B cell (primary cell): ENCODE measurements around the gene C20orf144. TPM values are rescaled to one million over a fixed set of nuclear protein-coding genes. Genes with fewer than 3 reads are reported as not detected.

Source experiments
- ATAC-seq: fragments of 200-7000 bp; cut with Tn5 transposase; one replicate; pipeline ENCODE4 v1.10.0; 2021; ENCODE audit warnings: low read depth, mild to moderate bottlenecking, moderate number of reproducible peaks, moderate library complexity
- CTCF ChIA-PET: fragments of 350-600 bp; sonication (Branson Sonifier 250); formaldehyde crosslinking; loops from one replicate; lab custom pipeline; 2021; ENCODE audit warnings: antibody characterized with exemption, inconsistent platforms; lab: Charles Lee
- POLR2A ChIA-PET: fragments of 350-600 bp; sonication (Branson Sonifier 250); formaldehyde crosslinking; loops from one replicate; lab custom pipeline; 2021; ENCODE audit warnings: antibody characterized with exemption; lab: Charles Lee
- DNase-seq: peaks from one replicate; pipeline ENCODE4 v3.0.0; 2013
- H2AFZ ChIP-seq: 2 replicates; pipeline ENCODE4 v1.6.1; 2012; ENCODE audit warnings: mild to moderate bottlenecking, low read depth, low read length; ENCODE audit not compliant: insufficient read depth, poor library complexity, severe bottlenecking
- H3K27ac ChIP-seq, 2 donors: 1 replicate in 1 of 2; 2 replicates in 1 of 2; pipeline ENCODE4 v1.5.1; 2012 to 2013; ENCODE audit warnings: low read length in 2 of 2, mild to moderate bottlenecking in 2 of 2, moderate library complexity in 1 of 2
- H3K27me3 ChIP-seq, 4 experiments: fragments of 200-600 bp in 1 of 4; sonication (generic) in 1 of 4; replicated peaks in 1 of 4; 1 replicate in 2 of 4; 2 replicates in 2 of 4; pipeline versions ENCODE4 v1.6.1 to v1.7.0; 2013 to 2016; ENCODE audit warnings: low read length in 3 of 4, mild to moderate bottlenecking in 2 of 4, mixed read lengths in 1 of 4, moderate library complexity in 1 of 4; ENCODE audit not compliant: insufficient read depth in 4 of 4, control insufficient read depth in 3 of 4; ENCODE audit errors: control extremely low read depth in 1 of 4
- H3K36me3 ChIP-seq, 2 experiments: replicated peaks in 1 of 2; 1 replicate in 1 of 2; 2 replicates in 1 of 2; pipeline versions ENCODE4 v1.6.1 to v1.7.1; 2013; ENCODE audit warnings: low read length in 1 of 2; ENCODE audit not compliant: insufficient read depth in 2 of 2, control insufficient read depth in 1 of 2; ENCODE audit errors: control extremely low read depth in 1 of 2, extremely low read depth in 1 of 2
- H3K4me1 ChIP-seq, 2 donors: fragments of 200-600 bp in 1 of 2; sonication (generic) in 1 of 2; 1 replicate in 1 of 2; 2 replicates in 1 of 2; pipeline versions ENCODE4 v1.5.1 to v1.6.1; 2013 to 2017; ENCODE audit warnings: low read length in 2 of 2; ENCODE audit not compliant: control insufficient read depth in 2 of 2, insufficient read depth in 2 of 2
- H3K4me2 ChIP-seq: replicated peaks from 2 replicates; pipeline ENCODE3; 2012; ENCODE audit warnings: mild to moderate bottlenecking, low read depth, low read length; ENCODE audit not compliant: poor library complexity, severe bottlenecking
- H3K4me3 ChIP-seq, 5 experiments: fragments of 200-600 bp in 1 of 5; sonication (generic) in 1 of 5; 1 replicate in 3 of 5; 2 replicates in 2 of 5; pipeline versions ENCODE4 v1.5.1 to v1.7.0; 2011 to 2016; ENCODE audit warnings: low read length in 4 of 5, mild to moderate bottlenecking in 4 of 5, low read depth in 2 of 5, control low read depth in 1 of 5, moderate library complexity in 1 of 5; ENCODE audit not compliant: insufficient read depth in 1 of 5; ENCODE audit errors: control extremely low read depth in 1 of 5, extremely low read depth in 1 of 5
- H3K79me2 ChIP-seq: fragments of 200-600 bp; sonication (generic); one replicate; pipeline ENCODE4 v1.6.0; 2016; ENCODE audit warnings: low read length; ENCODE audit not compliant: control insufficient read depth, insufficient read depth
- H3K9ac ChIP-seq: fragments of 200-600 bp; sonication (generic); 2 replicates; pipeline ENCODE4 v1.6.1; 2017; ENCODE audit warnings: mild to moderate bottlenecking, low read length, moderate library complexity
- H3K9me3 ChIP-seq, 3 donors: one replicate each; pipeline versions ENCODE4 v1.6.1 to v1.7.1; 2013; ENCODE audit warnings: low read length in 2 of 3; ENCODE audit not compliant: control insufficient read depth in 2 of 3, insufficient read depth in 1 of 3; ENCODE audit errors: control extremely low read depth in 1 of 3
- H4K20me1 ChIP-seq: 2 replicates; pipeline ENCODE4 v1.6.0; 2012; ENCODE audit warnings: mild to moderate bottlenecking, low read length; ENCODE audit not compliant: insufficient read depth, control insufficient read depth, poor library complexity, severe bottlenecking
- H3K27ac Mint-ChIP-seq: one replicate; pipeline ENCODE4 v1.8.0; 2021; ENCODE audit warnings: mixed read lengths
- H3K27me3 Mint-ChIP-seq: one replicate; pipeline ENCODE4 v1.8.0; 2021; ENCODE audit warnings: mixed read lengths
- H3K4me1 Mint-ChIP-seq: one replicate; pipeline ENCODE4 v1.8.0; 2021; ENCODE audit warnings: mixed read lengths
- H3K4me3 Mint-ChIP-seq: one replicate; pipeline ENCODE4 v1.8.0; 2021; ENCODE audit warnings: mixed read lengths
- H3K9me3 Mint-ChIP-seq: one replicate; pipeline ENCODE4 v1.8.0; 2022; ENCODE audit warnings: mixed read lengths; ENCODE audit not compliant: insufficient read depth
- EZH2 ChIP-seq: IDR thresholded peaks from 2 replicates; pipeline ENCODE4 v1.6.1; 2012; ENCODE audit warnings: borderline replicate concordance, low read depth, mild to moderate bottlenecking, moderate library complexity, low read length; ENCODE audit not compliant: insufficient read depth, poor library complexity, severe bottlenecking
- WGBS: methylation state at CpG from one replicate; pipeline ENCODE4 v1.1.5; 2013; ENCODE audit warnings: missing lambda C conversion rate; ENCODE audit not compliant: insufficient coverage; 5-methylcytosine and 5-hydroxymethylcytosine counted together
- intact Hi-C: fragments of 100-400 bp; cut with micrococcal nuclease; formaldehyde crosslinking; loops from one replicate; pipeline ENCODE4 v1.10.0; 2022
- polyA plus RNA-seq: library from polyadenylated mRNA; depleted of rRNA; stranded (reverse); fragments of >200 nt; gene quantifications from 2 replicates; pipeline ENCODE4 v1.2.3, GENCODE V29; 2012
- total RNA-seq, 2 donors: library from RNA; stranded (reverse); fragments of 120-200 nt in 1 of 2; gene quantifications; 1 replicate in 1 of 2; 2 replicates in 1 of 2; pipeline versions ENCODE4 v1.2.3 to v1.2.4, GENCODE V29; 2013 to 2022
- TF ChIP-seq, protein P1 (sequence below): fragments of 200-600 bp; IDR thresholded peaks from one replicate; pipeline ENCODE4 v1.8.0; 2022; ENCODE audit warnings: antibody characterized with exemption, mild to moderate bottlenecking

Gene C20orf144
- total and polyA plus RNA-seq, 2 donors (not counting 1 experiment from before 2014, with no cell fraction given), result 0.27 to 0.44 TPM

- Mint-ChIP-seq H3K27me3 (no peaks in the 10 kb centered on the region), H3K27ac (peak overlapping the region; percentile 26), H3K9me3 (no peaks in the 10 kb centered on the region), H3K4me1 (peaks cover 37% of the 10 kb centered on the region), H3K4me3 (peak overlapping the region; percentile 45)
- no peak for DNase-seq
- Histone ChIP-seq H4K20me1 (no peaks in the 10 kb centered on the region), H3K36me3 (no peaks in the 10 kb centered on the region), H2AFZ (no peak overlapping the region), H3K4me1 (peaks cover 18 to 42% of the 10 kb centered on the region in 2 donors), H3K27me3 (no peaks in the 10 kb centered on the region), H3K9me3 (no peaks in the 10 kb centered on the region), H3K9ac (no peak overlapping the region), H3K4me2 (peak overlapping the region; percentile 98), H3K27ac (no peak overlapping the region), H3K79me2 (no peaks in the 10 kb centered on the region), H3K4me3 (no peak overlapping the region)
- no peak for ATAC-seq
- intact Hi-C loops, result loop anchor here (1.0 to 5.0 kb wide), 6 partner anchors 64 to 399 kb away; partner anchors contain the start of gene RALY
- TF ChIP-seq EZH2, result no peak
- TF ChIP-seq, protein P1, sequence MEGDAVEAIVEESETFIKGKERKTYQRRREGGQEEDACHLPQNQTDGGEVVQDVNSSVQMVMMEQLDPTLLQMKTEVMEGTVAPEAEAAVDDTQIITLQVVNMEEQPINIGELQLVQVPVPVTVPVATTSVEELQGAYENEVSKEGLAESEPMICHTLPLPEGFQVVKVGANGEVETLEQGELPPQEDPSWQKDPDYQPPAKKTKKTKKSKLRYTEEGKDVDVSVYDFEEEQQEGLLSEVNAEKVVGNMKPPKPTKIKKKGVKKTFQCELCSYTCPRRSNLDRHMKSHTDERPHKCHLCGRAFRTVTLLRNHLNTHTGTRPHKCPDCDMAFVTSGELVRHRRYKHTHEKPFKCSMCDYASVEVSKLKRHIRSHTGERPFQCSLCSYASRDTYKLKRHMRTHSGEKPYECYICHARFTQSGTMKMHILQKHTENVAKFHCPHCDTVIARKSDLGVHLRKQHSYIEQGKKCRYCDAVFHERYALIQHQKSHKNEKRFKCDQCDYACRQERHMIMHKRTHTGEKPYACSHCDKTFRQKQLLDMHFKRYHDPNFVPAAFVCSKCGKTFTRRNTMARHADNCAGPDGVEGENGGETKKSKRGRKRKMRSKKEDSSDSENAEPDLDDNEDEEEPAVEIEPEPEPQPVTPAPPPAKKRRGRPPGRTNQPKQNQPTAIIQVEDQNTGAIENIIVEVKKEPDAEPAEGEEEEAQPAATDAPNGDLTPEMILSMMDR, result no peak
- WGBS, result 94% methylated on average over 12 of the region's 13 CpGs
- CTCF ChIA-PET, result interaction anchor here (0.6 to 6.1 kb wide), 41 partner anchors 9 to 401 kb away, joined by 3 to 61 read pairs (median 5); partner anchors contain the start of genes CBFA2T2, CDK5RAP1, PXMP4 and SNTA1
- POLR2A ChIA-PET, result interaction anchor here (1.0 to 2.3 kb wide), 4 partner anchors 11 to 225 kb away, joined by 3 to 8 read pairs (median 6); partner anchors contain the start of genes CBFA2T2 and SNTA1
Observed at GRCh38 chr20:33668466-33669155, 6.5 kb downstream of the C20orf144 start.

GRCh38 chr20:33669224-33669623, 7.1 kb downstream of the C20orf144 start:
- peaks cover 17 to 41% of the 10 kb centered on the region in 2 donors for H3K4me1 ChIP-seq
- no peak overlapping the region for H3K4me3 ChIP-seq
- H3K27ac Mint-ChIP-seq, result no peak overlapping the region
- DNase-seq (no peak), ATAC-seq (no peak)
- no peaks in the 10 kb centered on the region for H3K9me3 Mint-ChIP-seq
- no peaks in the 10 kb centered on the region for H3K36me3 ChIP-seq
- H3K9ac ChIP-seq, result no peak overlapping the region
- no peaks in the 10 kb centered on the region for H3K27me3 Mint-ChIP-seq
- CTCF ChIA-PET, result interaction anchor here (0.5 to 6.1 kb wide), 16 partner anchors 8 to 400 kb away, joined by 3 to 61 read pairs (median 8); partner anchors contain the start of gene CBFA2T2
- 73% methylated on average over 4 of the region's 5 CpGs for WGBS
- no peaks in the 10 kb centered on the region for H3K9me3 ChIP-seq
- H3K27me3 ChIP-seq, result no peaks in the 10 kb centered on the region
- intact Hi-C loops, result loop anchor here (2.0 to 5.0 kb wide), 4 partner anchors 112 to 398 kb away; partner anchors contain the start of gene RALY
- no peak overlapping the region for H3K4me2 ChIP-seq
- POLR2A ChIA-PET, result interaction anchor here (2.3 kb wide), 1 partner anchor 16 kb away, joined by 6 read pairs; no protein-coding TSS in a partner anchor
- H3K4me3 Mint-ChIP-seq, result peak overlapping the region; percentile 9
- peaks cover 39% of the 10 kb centered on the region for H3K4me1 Mint-ChIP-seq
- no peak for TF ChIP-seq EZH2
- TF ChIP-seq, protein P1, result no peak
- no peak overlapping the region for H2AFZ ChIP-seq
- H3K27ac ChIP-seq, result no peak overlapping the region
- peaks cover 3% of the 10 kb centered on the region for H3K79me2 ChIP-seq
- no peaks in the 10 kb centered on the region for H4K20me1 ChIP-seq
